AG10803 (cell line): Measurements from ENCODE around the gene SPRR2E.

Source experiments
- DNase-seq: peaks from one replicate; pipeline ENCODE4 v3.0.0; 2010; ENCODE audit warnings: low read depth
- H3K4me3 ChIP-seq: 2 replicates; pipeline ENCODE4 v1.5.1; 2011; ENCODE audit warnings: mild to moderate bottlenecking, low read length, control low read depth
- TF ChIP-seq, protein P1 (sequence below): conservative IDR thresholded peaks from 2 replicates; pipeline ENCODE4 v1.5.1; 2011; ENCODE audit warnings: mild to moderate bottlenecking, low read length, control low read depth, inconsistent platforms

The SPRR2E gene

DNA sequence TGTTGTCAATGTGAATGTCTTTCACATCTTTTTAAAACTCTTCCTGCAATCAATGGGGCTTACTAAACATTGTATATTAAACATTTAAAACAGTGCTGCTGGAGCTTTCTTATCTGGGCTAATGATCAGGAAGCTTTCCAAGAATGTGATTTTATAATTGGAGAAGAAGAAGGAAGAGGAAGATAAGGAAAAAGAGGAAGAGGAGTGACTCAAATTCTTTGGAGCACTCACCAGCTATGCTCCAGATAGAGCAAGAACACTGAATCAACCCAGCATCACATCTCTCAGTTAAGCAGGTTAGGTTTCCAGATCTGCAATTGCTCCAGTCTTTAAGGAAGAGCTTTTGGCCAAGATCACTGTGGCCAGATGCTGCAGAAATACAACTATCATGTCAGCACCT lies 1.4 kb upstream of the SPRR2E start:
- no peak overlapping the region for H3K4me3 ChIP-seq
- no peak for DNase-seq
- TF ChIP-seq, protein P1, sequence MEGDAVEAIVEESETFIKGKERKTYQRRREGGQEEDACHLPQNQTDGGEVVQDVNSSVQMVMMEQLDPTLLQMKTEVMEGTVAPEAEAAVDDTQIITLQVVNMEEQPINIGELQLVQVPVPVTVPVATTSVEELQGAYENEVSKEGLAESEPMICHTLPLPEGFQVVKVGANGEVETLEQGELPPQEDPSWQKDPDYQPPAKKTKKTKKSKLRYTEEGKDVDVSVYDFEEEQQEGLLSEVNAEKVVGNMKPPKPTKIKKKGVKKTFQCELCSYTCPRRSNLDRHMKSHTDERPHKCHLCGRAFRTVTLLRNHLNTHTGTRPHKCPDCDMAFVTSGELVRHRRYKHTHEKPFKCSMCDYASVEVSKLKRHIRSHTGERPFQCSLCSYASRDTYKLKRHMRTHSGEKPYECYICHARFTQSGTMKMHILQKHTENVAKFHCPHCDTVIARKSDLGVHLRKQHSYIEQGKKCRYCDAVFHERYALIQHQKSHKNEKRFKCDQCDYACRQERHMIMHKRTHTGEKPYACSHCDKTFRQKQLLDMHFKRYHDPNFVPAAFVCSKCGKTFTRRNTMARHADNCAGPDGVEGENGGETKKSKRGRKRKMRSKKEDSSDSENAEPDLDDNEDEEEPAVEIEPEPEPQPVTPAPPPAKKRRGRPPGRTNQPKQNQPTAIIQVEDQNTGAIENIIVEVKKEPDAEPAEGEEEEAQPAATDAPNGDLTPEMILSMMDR = no peak

DNA sequence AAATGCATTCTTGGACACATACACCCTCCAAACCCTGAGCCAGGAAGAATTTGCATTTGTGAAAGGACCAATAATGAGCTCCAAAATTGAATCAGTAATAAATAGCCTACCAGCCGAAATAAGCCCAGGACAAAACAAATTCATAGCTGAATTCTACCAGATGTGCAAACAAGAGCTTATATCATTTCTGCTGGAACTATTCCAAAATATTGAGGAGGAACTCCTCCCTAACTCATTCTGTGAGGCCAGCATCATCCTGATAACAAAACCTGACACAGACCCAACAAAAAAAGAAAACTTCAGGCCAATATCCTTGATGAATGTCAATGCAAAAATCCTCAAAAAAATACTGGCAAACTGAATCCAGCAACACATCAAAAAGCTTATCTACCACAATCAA lies 6.7 kb downstream of the SPRR2E start:
- TF ChIP-seq, protein P1 = no peak
- DNase-seq = no peak
- no peak overlapping the region for H3K4me3 ChIP-seq

DNA sequence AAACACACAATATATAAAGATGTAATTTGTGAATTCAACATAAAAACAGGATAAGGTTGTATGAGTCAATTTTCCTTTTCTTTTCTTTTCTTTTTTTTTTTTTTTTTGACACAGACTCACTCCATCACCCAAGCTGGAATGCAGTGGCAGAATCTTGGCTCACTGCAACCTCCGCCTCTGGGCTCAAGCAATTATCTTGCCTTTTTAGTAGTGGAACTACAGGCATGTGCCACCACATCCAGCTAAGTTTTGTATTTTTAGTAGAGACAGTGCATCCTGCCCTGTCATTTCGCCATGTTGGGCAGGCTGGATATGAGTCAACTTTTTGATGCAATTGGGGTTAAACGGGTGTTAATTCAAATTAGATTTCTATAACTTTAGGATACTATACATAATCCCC lies 12.6 kb downstream of the SPRR2E start:
- H3K4me3 ChIP-seq = no peak overlapping the region
- DNase-seq = no peak
- TF ChIP-seq, protein P1 = no peak

DNA sequence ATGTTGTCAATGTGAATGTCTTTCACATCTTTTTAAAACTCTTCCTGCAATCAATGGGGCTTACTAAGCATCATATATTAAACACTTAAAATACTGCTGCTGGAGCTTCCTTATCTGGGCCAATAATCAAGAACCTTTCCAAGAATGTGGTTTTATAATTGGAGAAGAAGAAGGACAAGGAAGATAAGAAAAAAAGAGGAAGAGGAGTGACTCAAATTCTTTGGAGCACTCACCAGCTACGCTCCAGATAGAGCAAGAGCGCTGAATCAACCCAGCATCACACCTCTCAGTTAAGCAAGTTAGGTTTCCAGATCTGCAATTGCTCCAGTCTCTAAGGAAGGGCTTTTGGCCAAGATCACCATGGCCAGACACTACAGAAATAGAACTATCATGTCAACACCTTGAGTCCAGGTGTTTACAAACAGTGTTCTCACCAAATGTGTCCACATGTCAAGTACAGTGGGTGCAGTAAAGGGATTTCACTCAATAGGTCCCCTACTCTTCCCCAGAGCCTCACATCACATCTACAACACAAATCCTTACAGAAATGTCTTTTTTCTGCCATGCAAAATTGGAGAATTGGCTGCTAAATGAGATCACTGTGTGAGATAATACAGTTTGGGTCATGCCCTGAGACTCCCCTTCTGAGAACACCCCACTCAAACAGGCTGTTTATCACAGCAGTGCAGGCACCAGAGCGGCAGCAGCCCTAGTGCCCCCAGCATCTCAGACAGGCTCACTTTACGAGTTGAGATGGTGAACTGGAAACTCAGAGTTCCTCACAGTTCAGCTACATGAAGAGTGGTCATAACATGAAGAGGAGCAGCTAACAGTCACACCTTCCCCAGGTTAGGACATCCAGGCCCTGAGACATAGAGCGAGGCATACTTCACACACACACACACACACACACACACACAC lies 21.3 kb downstream of the SPRR2E start:
- no peak overlapping the region for H3K4me3 ChIP-seq
- no peak for DNase-seq
- TF ChIP-seq, protein P1 = no peak

DNA sequence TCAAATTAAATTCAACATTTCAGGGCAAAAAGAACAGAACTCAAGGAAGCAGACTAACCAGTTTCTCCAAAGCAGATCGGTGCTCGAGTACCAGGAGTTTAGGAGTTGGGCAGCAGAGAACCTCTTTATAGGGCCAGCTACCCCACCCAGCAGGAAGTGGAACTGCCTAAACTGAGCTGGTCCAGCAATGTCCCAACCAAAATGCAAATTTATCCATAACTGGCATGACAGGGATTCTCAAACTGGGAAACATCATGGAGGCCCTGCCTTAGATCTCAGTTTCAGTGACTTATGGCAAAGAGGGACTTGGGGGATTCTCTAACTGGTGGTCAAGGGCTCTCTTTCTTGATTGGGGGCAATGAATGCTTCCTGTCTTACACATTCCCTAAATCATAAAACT lies 22.8 kb downstream of the SPRR2E start, which contains the start of gene SPRR2B:
Gene SPRR2B (minus strand): TSS at position 101 of the 400 bp plus-strand sequence. CDS start 772 bp downstream, outside the sequence.
- TF ChIP-seq, protein P1 = no peak
- H3K4me3 ChIP-seq = no peak within 1 kb of the TSS
- DNase-seq = no peak

DNA sequence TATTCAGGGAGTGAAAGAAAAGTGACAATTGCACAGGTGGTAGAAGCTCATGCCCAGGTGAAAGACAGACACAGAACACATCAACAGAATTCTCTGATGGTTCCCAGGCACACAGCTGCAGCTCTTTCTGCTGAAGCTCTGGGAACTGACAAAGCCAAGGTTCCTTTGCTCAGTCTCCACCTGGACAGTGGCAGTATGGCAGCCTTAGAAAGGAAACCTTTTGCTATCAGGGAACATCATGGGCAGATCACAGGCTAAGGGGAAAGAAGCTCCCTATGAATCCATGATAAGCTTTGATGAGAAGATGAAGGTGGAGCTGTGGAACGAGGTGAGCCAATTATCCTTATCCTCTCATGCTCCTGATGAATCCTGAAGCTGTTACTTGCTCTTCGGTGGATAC lies 24.1 kb downstream of the SPRR2E start:
- TF ChIP-seq, protein P1 = no peak
- no peak for DNase-seq

More for the DNA sequence above, 24.1 kb downstream of the SPRR2E start:
- no peak overlapping the region for H3K4me3 ChIP-seq
